Stomach (tissue), 4 donors: ENCODE data around the gene ECI1.
A peak's percentile ranks its signal among the peaks of the same experiment; 100 is the strongest.

Source experiments
- CTCF ChIP-seq, 7 experiments: fragments of 450-650 bp in 4 of 7; fragments of 200-600 bp in 3 of 7; sonication (generic) in 3 of 7; IDR thresholded peaks; one replicate each; pipeline ENCODE4 v1.5.1; 2016 to 2019; ENCODE audit warnings: antibody characterized with exemption in 7 of 7, control low read depth in 2 of 7, mild to moderate bottlenecking in 1 of 7
- POLR2AphosphoS5 ChIP-seq, 3 donors: sonication (generic); formaldehyde crosslinking; IDR thresholded peaks; one replicate each; pipeline ENCODE4 v1.6.1; 2016; ENCODE audit warnings: antibody characterized with exemption in 3 of 3

GRCh38 chr16:2223221-2223941, 28.0 kb downstream of the ECI1 start, which contains the start of gene E4F1:
- TF ChIP-seq CTCF (IDR thresholded peaks at IDR 0.05) (peak in 2 of 7 experiments; percentile 38 to 40), POLR2AphosphoS5 (IDR thresholded peaks at IDR 0.05) (peak; percentile 96 to 99 (median 97))
